DOHH2 (cell line): Measurements from ENCODE around the gene ZNF385C.
A peak's percentile ranks its signal among the peaks of the same experiment; 100 is the strongest.

Experiments used
- H3F3A ChIP-seq: fragments of 200-600 bp; sonication (generic), shearing (Covaris generic); 2 replicates; pipeline ENCODE4 v1.6.0; 2016; ENCODE audit warnings: antibody characterized with exemption, mild to moderate bottlenecking; ENCODE audit not compliant: control insufficient read depth, insufficient read depth
- H3K27ac ChIP-seq: fragments of 200-600 bp; sonication (generic); 2 replicates; pipeline ENCODE4 v1.5.1; 2014; ENCODE audit warnings: low read depth, mild to moderate bottlenecking, low read length, moderate library complexity
- H3K27me3 ChIP-seq: fragments of 200-600 bp; sonication (generic); 2 replicates; pipeline ENCODE4 v1.6.1; 2014; ENCODE audit warnings: mild to moderate bottlenecking, low read length, mixed read lengths; ENCODE audit not compliant: control insufficient read depth
- H3K36me3 ChIP-seq: fragments of 200-600 bp; sonication (generic); 2 replicates; pipeline ENCODE4 v1.6.1; 2014; ENCODE audit warnings: mild to moderate bottlenecking, low read length, moderate library complexity, mixed read lengths; ENCODE audit not compliant: control insufficient read depth
- H3K4me1 ChIP-seq: fragments of 200-600 bp; sonication (generic); 2 replicates; pipeline ENCODE4 v1.6.1; 2014; ENCODE audit warnings: mild to moderate bottlenecking, low read length, mixed read lengths; ENCODE audit not compliant: control insufficient read depth
- H3K4me2 ChIP-seq: fragments of 200-600 bp; sonication (generic); 2 replicates; pipeline ENCODE4 v1.6.0; 2014; ENCODE audit warnings: mild to moderate bottlenecking, low read length, moderate library complexity
- H3K4me3 ChIP-seq: fragments of 200-600 bp; sonication (generic); 2 replicates; pipeline ENCODE4 v1.5.1; 2014; ENCODE audit warnings: mild to moderate bottlenecking, low read length, mixed read lengths
- H3K79me2 ChIP-seq: fragments of 200-600 bp; sonication (generic); 2 replicates; pipeline ENCODE4 v1.6.1; 2014; ENCODE audit warnings: mild to moderate bottlenecking, low read length, mixed read lengths; ENCODE audit not compliant: control insufficient read depth
- H3K9me2 ChIP-seq: fragments of 200-600 bp; sonication (generic); replicated peaks from 2 replicates; pipeline ENCODE4 v1.6.1; 2014; ENCODE audit warnings: mild to moderate bottlenecking, low read length, mixed read lengths; ENCODE audit not compliant: control insufficient read depth
- H3K9me3 ChIP-seq: fragments of 200-600 bp; sonication (generic); 2 replicates; pipeline ENCODE4 v1.6.1; 2014; ENCODE audit warnings: antibody characterized with exemption, low read length, mixed read lengths; ENCODE audit not compliant: control insufficient read depth, insufficient read depth
- H4K20me1 ChIP-seq: fragments of 200-600 bp; sonication (generic); 2 replicates; pipeline ENCODE4 v1.6.0; 2014; ENCODE audit warnings: low read depth, mild to moderate bottlenecking, antibody characterized with exemption, low read length, moderate library complexity; ENCODE audit not compliant: control insufficient read depth, insufficient read depth
- CTCF ChIP-seq: fragments of 200-600 bp; sonication (generic); IDR thresholded peaks from one replicate; pipeline ENCODE4 v1.5.1; 2014; ENCODE audit warnings: antibody characterized with exemption, mild to moderate bottlenecking, low read depth, low read length; ENCODE audit not compliant: poor library complexity, severe bottlenecking
- EZH2phosphoT487 ChIP-seq: fragments of 200-600 bp; sonication (generic); IDR thresholded peaks from 2 replicates; pipeline ENCODE4 v1.6.1; 2017; ENCODE audit warnings: borderline replicate concordance, mild to moderate bottlenecking, antibody characterized with exemption, low read length, moderate library complexity, mixed read lengths

Gene ZNF385C

GRCh38 chr17:42031584-42031983, 66.7 kb downstream of the ZNF385C start:
- H3K9me3 ChIP-seq, result no peaks in the 10 kb centered on the region
- H4K20me1 ChIP-seq, result no peaks in the 10 kb centered on the region
- no peaks in the 10 kb centered on the region for H3K36me3 ChIP-seq
- H3K79me2 ChIP-seq, result no peaks in the 10 kb centered on the region
- H3K27ac ChIP-seq, result no peak overlapping the region
- H3K4me2 ChIP-seq, result no peak overlapping the region
- no peak overlapping the region for H3K4me3 ChIP-seq
- no peaks in the 10 kb centered on the region for H3K27me3 ChIP-seq
- TF ChIP-seq CTCF (no peak), EZH2phosphoT487 (no peak)
- peaks cover 7% of the 10 kb centered on the region for H3K4me1 ChIP-seq
- no peaks in the 10 kb centered on the region for H3F3A ChIP-seq
- no peaks in the 10 kb centered on the region for H3K9me2 ChIP-seq

GRCh38 chr17:42028791-42029127, 69.5 kb downstream of the ZNF385C start:
- Histone ChIP-seq H3K9me3 (no peaks in the 10 kb centered on the region), H3K79me2 (no peaks in the 10 kb centered on the region), H4K20me1 (no peaks in the 10 kb centered on the region), H3K4me3 (no peak overlapping the region), H3K4me1 (peaks cover 9% of the 10 kb centered on the region), H3K27ac (no peak overlapping the region), H3K36me3 (peaks cover 17% of the 10 kb centered on the region), H3K4me2 (no peak overlapping the region), H3K9me2 (no peaks in the 10 kb centered on the region), H3F3A (0 out of 2 replicates have a peak, but pooled peaks cover 4% of the 10 kb centered on the region), H3K27me3 (no peaks in the 10 kb centered on the region)
- TF ChIP-seq EZH2phosphoT487 (no peak), CTCF (peak; percentile 40)

- no peaks in the 10 kb centered on the region for H3K9me3 ChIP-seq
- H3F3A ChIP-seq, result 0 out of 2 replicates have a peak, but pooled peaks cover 5% of the 10 kb centered on the region
- TF ChIP-seq EZH2phosphoT487 (no peak), CTCF (peak; percentile 52)
- no peaks in the 10 kb centered on the region for H3K79me2 ChIP-seq
- no peak overlapping the region for H3K4me3 ChIP-seq
- no peaks in the 10 kb centered on the region for H3K27me3 ChIP-seq
- H4K20me1 ChIP-seq, result no peaks in the 10 kb centered on the region
- peaks cover 23% of the 10 kb centered on the region for H3K36me3 ChIP-seq
- no peaks in the 10 kb centered on the region for H3K9me2 ChIP-seq
- H3K27ac ChIP-seq, result no peak overlapping the region
- H3K4me1 ChIP-seq, result peaks cover 7% of the 10 kb centered on the region
- H3K4me2 ChIP-seq, result no peak overlapping the region
These were observed 70.1 kb downstream of the ZNF385C start for GRCh38 chr17:42027961-42028790.
